T-helper 1 cell treated with Interleukin-12 subunit alpha and Interleukin-12 subunit beta and Interleukin-4 antibody, amounts not matched to agents 30 ng/mL and 1 ng/mL, for 36 hours (primary cell): ENCODE data around the gene RCL1. TPM values are rescaled to one million over a fixed set of nuclear protein-coding genes. Genes with fewer than 3 reads are reported as not detected.

Experiments used
- intact Hi-C: fragments of 100-400 bp; cut with micrococcal nuclease; formaldehyde crosslinking; loops from one replicate; pipeline ENCODE4 v1.15.1; 2024
- total RNA-seq: library from RNA; stranded (reverse); gene quantifications from 2 replicates; pipeline ENCODE4 v1.2.3, GENCODE V29; 2022

Gene RCL1
- total RNA-seq, 1 donor from 2014 or later, result 35.6 TPM

DNA sequence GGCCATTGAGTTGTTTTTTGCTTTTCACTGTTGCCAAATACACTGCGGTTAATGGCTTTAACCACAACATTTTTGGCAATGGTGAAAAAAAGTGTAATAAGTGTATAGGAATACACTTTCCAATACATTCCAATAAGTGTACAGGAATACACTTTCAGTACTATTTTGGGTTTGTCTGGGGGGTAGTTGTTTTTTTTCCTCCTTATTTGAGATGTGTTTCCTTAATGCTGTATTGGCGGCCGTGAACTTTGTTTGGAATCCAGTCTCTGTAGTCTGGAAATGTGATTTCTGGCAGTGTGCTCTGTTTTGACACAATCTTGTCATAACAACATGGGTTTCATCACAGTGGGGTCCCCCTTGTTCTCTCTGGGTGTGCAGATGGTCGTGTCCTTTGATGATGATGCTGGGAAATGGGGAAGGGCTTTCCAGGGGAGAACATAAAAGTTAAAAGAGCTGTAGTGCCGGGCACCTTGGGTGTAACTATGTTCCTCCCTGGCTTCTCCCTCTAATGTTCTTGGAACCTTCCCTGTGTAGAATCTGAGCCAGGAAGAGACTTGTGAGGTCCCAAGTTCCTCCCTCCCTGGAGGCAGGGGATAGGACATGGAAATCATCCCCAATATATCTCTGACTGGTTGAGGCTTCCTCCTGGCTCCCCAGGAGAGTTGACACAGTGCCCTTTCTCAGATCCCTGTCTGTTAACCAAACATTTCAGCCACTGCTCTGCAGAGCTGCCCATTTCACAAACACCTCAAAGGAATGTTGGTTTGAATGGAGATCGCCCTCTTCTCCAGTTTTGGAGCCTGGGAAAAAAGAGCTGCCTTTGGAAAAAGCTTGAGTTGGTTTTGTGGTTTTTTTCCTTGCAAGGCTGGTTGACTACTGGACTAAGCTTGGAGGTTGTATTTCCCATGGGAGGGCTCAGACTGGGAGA, 44.8 kb downstream of the RCL1 start:
- intact Hi-C loops, result no loop called here

DNA sequence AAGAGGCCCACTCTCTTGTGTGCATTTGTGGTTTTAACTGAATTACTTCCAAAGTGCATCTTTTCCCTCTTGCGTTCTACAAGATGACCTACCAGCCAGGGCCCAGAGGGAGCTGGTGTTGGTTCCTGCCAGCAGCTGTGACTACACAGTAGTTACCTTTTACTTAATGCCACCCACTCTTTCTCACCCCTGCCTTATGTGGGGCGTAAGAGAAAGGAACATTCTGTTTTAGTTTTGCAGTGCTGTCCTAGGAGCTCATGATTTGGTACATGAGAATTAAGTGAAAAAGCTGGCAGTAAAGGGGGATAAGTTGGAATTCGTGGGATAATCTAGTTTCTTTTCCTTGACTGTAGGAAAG, 45.4 kb downstream of the RCL1 start:
- intact Hi-C loops, result no loop called here

DNA sequence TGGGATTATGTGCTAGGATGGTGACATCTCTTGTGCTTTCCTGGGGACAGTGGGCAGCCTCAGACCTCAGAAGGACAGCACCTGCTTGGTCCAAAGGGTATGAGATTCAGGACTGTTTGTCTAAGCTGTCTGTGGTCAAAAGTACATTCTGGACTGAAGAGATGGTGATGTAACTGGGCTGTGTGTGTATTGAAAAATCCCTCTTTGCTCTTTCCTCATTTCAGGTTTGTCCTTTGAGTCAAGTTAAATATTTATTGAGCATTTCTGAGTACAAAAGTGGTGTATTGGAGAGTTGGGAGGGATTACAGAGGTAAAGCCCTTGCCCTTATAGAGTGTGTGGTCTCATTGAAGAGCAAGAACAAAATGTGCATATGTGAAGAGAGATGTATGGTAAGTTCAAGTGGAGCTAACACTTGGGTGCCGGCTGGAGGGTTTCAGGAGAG, 46.7 kb downstream of the RCL1 start:
- intact Hi-C loops, result no loop called here

DNA sequence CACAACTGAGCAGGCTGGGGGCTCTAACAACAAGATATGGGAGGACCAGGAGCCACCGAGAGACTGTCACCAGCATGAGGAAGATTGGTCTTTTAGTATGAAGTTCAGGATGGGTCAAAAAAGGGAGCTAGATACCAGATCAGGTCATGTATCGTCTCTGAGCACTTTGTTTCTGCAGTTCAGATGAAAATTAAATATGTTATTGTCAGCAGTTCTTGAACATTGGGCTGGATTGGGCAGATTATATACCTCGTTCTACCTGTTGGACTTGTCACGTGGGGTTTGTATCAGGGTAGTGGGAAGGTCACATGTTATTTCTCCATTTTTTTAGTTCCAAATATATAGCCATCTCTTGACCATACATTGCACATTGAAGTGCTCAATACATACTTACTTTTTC, 47.3 kb downstream of the RCL1 start:
- intact Hi-C loops, result loop anchor here (5.0 kb wide), 1 partner anchor 78 kb away; no protein-coding TSS in a partner anchor

DNA sequence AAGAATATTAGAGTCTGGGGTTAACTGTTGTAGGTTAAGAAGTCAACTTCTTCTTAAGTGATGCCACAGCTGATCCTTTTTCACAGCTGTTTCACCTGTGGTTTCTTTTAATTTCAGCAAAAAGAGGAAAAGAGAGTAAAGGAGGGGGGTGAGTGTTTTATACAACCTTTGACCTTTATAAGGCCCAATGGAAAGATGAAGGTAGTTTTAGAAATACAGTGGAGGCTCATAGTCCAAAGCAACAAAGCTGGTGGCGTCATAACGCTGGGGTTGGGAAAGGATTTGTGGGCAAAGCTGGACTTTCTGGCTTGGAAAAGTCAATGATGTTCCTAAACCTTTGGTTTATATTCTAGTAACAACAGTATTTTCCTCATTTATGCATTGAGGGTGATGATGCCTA, 49.5 kb downstream of the RCL1 start:
- intact Hi-C loops, result loop anchor here (2.0 to 5.0 kb wide), 2 partner anchors 49 to 80 kb away; partner anchors contain the start of gene RCL1

DNA sequence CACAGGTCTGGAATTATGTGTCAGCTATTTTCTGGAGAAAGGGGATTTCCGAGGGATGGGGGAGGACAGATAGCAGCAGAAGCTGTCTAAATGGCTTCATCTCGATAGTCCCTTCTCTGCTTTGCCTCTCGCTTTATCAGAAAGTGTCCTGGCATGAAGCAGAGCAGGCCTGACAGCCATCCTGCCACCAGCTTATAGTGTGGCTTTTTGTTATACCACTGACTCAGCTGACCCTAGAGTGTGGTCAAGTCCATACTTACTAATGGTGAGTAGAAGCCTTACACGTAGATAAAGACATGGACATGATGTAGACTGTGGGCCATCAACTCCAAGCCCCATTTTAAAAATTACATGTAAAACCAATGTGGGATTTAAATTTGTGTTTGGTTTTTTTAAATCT, 50.0 kb downstream of the RCL1 start:
- intact Hi-C loops, result loop anchor here (2.0 to 5.0 kb wide), 2 partner anchors 50 to 80 kb away; partner anchors contain the start of gene RCL1

DNA sequence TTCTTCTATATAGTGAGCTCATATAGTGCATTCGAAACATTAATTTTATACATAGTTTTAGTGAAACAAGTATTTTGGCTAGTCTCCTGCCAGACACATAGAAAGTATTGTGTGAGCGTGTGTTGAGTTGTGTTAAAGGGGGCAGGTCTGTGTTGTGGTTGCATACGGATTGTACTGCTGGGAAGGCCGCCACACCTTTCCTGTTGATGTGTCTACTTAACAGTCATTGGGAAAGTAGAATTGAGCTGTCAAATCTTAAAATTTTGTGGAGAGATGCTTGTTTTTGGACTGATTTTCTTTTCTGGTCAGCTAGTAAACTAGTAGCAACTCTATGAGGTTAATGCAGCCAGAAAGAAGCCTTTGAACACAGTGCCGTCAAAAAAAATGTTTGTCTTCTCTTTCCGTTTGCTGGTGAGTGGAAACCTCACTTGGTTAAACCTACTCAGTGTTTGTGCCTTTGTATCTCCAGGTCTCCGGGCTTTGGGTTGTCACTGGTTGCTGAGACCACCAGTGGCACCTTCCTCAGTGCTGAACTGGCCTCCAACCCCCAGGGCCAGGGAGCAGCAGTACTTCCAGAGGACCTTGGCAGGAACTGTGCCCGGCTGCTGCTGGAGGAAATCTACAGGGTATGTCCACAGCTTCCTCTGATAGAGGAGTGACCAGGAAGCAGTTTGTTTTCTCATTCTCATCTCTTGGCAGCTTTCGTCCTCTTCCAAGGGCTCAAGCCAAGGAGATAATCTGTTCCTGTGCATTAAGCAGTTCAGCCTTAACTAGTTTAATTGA, 51.5 kb downstream of the RCL1 start:
- intact Hi-C loops, result loop anchor here (1.0 to 5.0 kb wide), 2 partner anchors 11 to 82 kb away; no protein-coding TSS in a partner anchor

DNA sequence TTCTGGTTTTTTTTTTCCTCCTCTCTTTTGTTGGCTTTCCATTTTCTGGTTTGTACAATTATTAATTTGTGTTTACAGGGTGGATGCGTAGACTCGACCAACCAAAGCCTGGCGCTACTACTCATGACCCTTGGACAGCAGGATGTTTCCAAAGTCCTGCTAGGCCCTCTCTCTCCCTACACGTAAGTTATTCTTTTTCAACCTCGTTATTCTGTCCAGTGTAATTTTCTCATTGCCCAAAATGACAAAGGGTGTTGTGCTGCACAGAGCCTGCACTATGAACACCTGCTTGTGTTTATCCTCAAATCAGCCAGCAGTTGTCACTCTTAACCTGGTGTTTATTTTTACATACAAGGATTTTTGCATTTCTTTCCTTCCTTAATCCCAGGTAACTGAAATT, 56.6 kb downstream of the RCL1 start:
- intact Hi-C loops, result loop anchor here (1.0 kb wide), 2 partner anchors 75 to 139 kb away; no protein-coding TSS in a partner anchor

DNA sequence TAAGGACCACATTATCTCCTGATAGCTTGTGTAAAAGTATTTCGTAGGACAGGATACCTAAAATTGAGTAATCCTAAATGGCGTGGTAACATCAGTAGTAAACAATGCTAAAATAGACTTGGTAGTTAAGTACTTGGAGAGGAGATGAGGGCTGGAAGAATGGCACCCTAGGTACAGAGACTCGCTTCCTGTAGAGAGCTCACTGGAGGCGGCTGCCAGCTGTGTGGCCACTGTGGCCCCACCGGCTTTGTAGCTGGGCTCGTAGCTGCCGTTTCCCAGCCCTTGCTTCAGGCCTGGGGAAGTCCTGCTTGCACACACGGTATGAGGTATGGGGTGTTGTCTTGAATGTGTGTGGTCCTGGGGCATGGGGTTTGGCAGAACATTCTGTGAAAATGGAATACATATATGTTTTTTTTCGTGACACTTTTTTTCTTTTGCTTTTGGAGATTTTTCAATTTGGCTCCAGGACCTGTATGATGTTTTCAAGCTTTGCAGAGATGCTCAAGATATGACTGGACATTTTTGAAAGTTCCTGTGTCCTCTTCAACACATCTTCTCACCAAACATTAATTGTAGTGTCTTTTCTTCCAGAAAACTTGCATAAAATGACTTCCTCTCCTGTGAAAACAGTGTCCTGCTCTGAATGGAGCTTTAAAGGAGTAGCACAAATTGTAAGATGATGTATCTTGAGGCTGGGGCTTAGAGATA, 58.0 kb downstream of the RCL1 start:
- intact Hi-C loops, result no loop called here

DNA sequence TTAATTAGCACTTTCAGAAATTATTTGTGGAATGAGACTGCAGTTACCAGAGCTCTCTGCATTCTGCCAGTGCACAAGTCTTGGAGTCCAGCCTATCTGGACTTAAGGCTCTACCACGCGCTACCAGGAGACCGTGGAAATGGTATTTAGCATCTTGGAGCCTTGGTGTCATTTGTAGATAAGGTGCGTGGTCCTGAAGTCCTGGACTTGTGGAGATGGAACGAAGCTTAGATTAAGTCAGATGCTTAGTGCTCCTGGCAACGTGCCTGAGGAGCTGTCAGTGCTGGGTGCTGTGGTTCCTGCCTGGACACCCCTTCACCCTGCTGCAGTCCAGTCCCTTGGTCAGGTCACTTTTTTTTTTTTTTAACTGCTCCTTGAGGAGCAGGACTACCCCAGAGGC, 59.7 kb downstream of the RCL1 start:
- intact Hi-C loops, result no loop called here

DNA sequence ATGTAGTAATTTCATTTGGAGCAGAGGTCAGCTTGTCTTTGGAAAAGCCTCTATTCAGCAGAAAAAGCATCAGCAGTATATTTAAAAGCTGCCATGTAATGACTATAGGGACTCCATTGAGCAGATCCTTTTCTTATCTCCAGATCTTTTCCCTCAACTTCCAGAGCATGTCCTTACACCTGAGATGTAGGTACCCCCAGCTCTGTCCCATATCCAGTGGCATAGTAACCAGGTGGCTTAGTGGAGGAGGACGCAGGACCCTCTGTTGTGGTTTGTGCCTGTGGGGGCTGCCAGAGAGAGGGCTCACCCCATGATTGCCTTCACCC, 61.5 kb downstream of the RCL1 start:
- intact Hi-C loops, result no loop called here

DNA sequence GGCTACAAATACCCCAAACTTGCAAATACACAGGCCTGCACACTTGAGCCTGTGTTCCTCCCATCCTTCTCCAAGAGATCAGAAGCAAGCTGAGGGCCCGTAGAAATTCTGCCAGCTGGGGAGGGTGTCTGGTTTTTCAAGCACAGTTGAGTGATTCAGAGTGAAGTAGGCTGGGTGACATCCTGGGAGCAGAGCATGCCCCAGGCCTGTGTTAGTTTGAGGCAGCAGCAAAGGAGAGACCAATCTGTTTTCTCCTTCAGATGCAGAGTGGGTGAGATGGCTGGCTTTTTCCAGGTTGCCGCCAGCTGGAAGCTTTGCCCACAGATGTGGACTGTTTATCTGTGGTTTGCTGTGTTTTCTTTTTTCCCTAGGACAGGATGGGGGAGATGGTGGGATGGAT, 63.1 kb downstream of the RCL1 start:
- intact Hi-C loops, result no loop called here

DNA sequence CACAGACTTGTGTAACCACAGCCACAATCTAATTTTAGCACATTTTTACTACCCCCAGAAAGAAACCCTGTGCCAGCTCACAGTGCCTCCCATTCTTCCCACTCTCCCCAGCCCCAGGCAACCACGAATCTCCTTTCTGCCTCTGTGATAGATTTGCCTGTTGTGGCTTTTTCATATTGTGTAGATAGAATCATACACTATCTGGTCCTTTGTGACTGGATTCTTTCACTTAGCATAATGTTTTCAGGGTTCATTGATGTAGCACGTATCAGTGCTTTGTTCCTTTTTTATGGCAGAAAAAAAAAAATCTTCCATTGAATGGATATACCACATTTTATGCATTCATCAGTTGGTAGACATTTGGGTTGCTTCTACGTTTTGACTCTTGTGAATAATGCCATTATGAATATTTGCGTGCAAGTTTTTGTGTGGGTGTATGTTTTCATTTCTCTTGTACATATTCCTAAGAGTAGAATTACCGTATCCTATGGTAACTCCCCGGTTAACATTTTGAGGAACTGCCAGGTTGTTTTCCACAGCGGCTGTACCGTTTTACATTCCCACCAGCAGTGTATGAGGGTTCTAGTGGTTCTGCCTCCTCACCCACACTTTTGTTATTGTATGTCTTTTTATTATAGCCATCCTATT, 64.5 kb downstream of the RCL1 start:
- intact Hi-C loops, result no loop called here

DNA sequence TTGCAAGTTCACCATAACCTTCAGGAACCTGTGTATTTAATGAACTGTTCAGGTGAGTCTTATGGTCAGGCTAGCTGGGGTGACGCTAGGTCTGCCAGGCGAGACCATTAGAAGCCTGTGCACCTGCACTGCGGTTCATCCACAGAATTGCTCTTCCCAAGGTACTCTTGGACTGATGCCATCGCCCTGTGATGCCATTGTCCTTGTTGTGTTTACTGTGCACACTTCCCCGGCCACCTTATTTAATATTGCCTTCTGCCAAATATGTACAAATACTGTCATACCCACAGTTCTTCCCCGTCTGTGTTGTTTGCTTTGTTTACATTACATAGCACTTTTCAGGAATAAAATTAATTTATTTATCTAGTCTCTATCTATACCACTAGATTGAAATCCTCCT, 66.3 kb downstream of the RCL1 start:
- intact Hi-C loops, result no loop called here

DNA sequence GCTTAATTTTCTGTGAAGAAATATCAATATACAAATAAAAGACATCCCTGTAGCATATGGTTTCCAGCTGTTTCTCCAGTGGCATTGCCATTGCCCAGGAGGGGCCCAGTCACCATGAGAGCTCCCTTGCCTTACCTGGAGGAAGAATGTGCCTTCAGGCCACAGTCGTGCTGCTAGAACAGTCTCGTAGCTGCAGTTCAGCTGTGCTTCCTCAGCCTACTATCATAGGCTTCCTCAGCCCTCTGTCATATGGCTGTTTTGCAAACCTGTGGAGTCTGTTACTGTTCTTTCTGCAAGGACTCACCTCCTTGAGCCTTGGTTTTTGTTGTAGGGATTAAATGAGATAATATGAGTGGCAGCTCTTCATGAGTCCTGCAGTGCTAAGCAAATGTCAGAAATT, 67.6 kb downstream of the RCL1 start:
- intact Hi-C loops, result no loop called here

DNA sequence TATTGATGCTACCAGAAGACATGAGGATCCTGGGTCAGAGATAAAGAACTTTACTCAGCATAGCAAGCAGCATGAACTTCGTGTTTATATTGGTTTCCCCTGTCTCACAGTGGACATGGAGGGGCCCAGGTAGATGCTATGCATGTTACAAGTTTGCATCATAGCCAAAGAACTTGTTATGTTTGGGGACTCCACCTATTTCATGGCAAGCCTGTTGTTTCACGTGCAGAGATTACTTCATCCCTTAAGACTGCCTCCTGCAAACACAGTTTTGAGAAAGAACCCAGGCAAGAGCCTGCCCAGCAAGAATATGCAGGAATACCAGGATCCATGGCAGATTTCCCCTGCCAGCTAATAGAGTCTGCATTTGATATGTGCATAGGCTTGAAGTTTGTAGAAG, 68.4 kb downstream of the RCL1 start:
- intact Hi-C loops, result no loop called here

DNA sequence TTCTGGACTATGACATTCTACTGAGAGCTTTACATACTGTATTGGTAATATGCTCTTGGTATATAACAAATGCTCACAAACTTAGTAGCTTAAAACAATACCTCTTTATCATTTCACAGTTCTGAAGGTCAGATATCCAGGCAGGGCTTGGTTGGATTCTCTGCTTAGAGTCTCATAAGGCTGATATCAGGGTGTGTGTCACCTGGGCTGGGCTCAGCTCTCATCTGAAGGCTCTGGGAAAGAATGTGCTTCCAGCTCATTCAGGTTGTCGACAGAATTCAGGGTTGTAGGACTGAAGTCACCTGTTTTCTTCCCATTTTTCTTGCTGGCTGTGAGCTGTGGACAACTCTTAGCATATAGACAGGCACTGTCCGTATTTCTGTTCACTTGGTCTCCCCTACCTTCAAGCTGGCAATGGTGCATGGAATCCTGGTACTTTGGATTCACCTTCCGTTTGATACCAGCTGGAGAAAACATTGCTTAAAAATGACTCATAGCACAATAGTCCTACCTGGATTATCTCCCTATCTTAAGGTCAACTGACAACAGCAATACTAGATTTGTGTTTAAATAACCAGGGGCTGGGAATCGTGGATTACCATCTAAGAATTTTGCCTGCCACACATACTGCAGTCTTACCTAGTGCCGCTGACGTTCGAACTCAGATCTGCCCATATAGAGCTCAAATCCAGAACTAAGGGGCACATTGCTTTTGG, 69.2 kb downstream of the RCL1 start:
- intact Hi-C loops, result no loop called here

DNA sequence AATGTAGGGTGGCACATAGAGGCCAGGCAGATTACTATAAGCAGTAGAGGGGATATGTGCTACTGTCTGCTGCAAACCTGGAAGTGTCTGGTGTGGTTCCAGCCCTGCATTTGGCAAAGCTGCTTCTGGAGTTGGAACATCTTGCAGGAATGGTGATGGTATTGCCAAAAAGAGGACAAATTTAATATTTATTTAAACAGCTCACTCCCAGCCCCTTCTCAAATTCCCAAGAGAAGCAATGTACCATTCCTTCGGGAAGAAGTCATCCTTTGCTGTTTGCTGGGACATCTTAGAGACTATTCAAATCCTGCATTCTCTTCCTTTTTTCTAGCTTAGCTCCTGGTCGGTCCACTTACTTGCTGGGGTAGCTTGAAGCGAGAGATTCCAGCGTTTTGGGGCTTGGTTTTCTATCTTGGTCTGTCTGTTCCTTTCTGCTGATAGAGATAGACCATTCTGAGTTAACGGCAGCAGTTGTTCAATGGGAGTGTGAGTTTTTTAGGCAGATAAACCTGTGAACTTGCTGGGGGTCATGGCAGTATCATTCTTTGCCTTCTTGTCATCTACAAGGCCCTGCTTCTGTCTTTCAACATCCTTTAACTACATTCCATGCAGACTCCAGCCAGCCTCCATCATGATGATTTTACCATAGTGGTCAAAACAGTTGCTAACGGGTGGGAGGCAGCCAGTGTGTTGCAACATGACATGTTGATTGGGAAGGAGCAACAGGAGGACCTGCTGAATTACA, 69.9 kb downstream of the RCL1 start:
- intact Hi-C loops, result no loop called here

DNA sequence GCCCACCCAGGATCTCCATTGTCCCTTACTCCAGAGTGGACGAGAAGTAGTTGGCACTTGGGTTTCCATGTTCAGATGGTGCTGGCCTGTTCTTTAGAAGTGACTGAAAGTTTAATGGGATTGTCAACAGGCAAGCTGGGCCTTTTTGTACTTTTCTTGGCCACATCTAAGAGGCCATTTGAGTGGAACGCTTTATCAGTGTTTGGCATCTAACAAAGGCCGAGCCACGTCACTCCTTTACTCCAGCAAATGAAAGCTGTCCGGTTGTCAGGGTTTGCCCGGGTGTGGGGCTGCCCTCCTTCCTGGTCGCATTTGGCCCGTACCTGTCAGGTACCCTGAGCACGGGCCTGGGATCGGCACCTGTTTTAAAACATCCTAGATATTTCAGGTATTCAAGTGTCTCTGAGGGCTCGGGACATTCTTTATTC, 71.5 kb downstream of the RCL1 start:
- intact Hi-C loops, result no loop called here

DNA sequence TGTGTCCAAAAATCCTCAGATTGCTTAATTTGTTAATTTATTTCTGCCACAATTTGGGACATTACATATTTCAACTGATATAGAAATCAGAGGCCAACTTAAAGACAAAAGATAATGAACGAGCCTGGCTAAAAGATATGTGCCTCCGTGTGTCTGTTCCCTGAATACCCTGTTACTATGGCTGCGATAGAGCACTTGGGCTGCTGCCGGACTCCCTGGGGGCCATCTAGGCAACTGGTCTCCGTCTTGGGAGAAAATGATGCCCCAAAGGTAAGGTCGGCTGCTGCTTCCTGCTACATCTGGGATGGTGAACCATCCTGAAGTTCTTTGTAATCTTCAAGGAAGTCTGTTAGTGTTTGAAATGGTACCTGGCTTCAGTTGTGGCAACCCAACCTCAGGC, 72.0 kb downstream of the RCL1 start:
- intact Hi-C loops, result loop anchor here (5.0 kb wide), 1 partner anchor 748 kb away; no protein-coding TSS in a partner anchor
